Dendritic cell treated with granulocyte-macrophage colony-stimulating factor and Interleukin-4, amounts not matched to agents 40 ng/mL and 50 ng/mL, for 4 days (primary cell): ENCODE measurements around the gene DEPDC1B.
"Not testable (repeated sequence)": the region's sequence is repeated elsewhere in the genome, so short reads cannot be mapped to it uniquely, and the experiment has no call there.

Experiments used
- H3K27ac Mint-ChIP-seq: one replicate; pipeline ENCODE4 v1.8.0; 2022; ENCODE audit warnings: mild to moderate bottlenecking, mixed read lengths
- H3K27me3 Mint-ChIP-seq: one replicate; pipeline ENCODE4 v1.8.0; 2022; ENCODE audit warnings: mild to moderate bottlenecking, mixed read lengths
- H3K36me3 Mint-ChIP-seq: one replicate; pipeline ENCODE4 v1.8.0; 2022; ENCODE audit warnings: low read depth, mixed read lengths
- H3K4me1 Mint-ChIP-seq: one replicate; pipeline ENCODE4 v1.8.0; 2022; ENCODE audit warnings: low read depth, mixed read lengths
- H3K4me3 Mint-ChIP-seq: one replicate; pipeline ENCODE4 v1.8.0; 2022; ENCODE audit warnings: mild to moderate bottlenecking, moderate library complexity, mixed read lengths
- H3K9me3 Mint-ChIP-seq: one replicate; pipeline ENCODE4 v1.8.0; 2022; ENCODE audit warnings: mixed read lengths
- intact Hi-C: fragments of 100-400 bp; cut with micrococcal nuclease; formaldehyde crosslinking; loops from one replicate; pipeline ENCODE4 v1.15.0; 2022

DEPDC1B gene

DNA sequence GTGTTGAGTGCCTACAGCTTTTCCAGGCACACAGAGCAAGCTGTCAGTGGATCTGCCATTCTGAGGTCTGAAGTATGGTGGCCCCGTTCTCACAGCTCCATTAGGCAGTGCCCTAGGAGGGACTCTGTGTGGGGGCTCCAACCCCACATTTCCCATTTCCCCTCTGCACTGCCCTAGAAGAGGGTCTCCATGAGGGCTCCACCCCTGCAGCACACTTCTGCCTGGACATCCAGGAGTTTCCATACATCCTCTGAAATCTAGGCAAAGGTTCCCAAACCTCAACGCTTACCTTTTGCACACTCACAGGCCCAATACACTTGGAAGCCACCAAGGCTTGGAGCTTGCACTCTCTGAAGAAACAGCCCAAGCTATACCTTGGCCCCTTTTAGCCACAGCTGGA lies 131.3 kb downstream of the DEPDC1B start:
- H3K9me3 Mint-ChIP-seq: peaks cover 26% of the 10 kb centered on the region

DNA sequence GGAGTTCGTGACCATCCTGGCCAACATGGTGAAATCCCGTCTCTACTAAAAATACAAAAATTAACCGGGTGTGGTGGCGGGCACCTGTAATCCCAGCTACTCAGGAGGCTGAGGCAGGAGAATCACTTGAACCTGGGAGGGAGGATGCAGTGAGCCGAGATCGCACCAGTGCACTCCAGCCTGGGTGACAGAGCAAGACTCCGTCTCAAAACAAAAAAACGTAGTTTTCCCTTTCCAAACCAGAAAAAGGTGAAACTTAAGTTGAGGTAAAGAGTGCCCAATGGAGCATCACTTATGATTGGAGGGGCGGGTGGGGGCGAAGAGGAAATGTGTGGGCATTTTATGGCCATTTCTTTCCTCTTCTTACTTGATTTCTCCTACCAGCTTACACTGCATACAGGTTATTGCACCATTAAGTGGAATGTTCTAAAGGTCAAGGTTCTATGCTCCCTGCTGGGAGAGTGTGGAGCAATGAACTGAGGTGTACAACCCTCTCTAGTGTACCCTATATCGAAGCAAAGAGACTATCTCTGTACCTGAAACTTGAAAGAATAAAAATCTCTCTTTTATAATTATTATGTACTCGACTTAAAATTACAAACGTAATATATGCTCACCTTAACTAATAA lies 136.2 kb downstream of the DEPDC1B start:
- no peak overlapping the region for H3K27ac Mint-ChIP-seq
- intact Hi-C loops: no loop called here
- no peaks in the 10 kb centered on the region for H3K27me3 Mint-ChIP-seq
- H3K4me3 Mint-ChIP-seq: no peak overlapping the region
- H3K4me1 Mint-ChIP-seq: no peaks in the 10 kb centered on the region
- H3K9me3 Mint-ChIP-seq: peaks cover 19% of the 10 kb centered on the region
- H3K36me3 Mint-ChIP-seq: no peaks in the 10 kb centered on the region

More for the DNA sequence above, 131.3 kb downstream of the DEPDC1B start:
- Mint-ChIP-seq H3K4me1 (no peaks in the 10 kb centered on the region), H3K36me3 (no peaks in the 10 kb centered on the region), H3K27me3 (no peaks in the 10 kb centered on the region), H3K4me3 (no peak overlapping the region), H3K27ac (no peak overlapping the region)
- intact Hi-C loops: no loop called here

DNA sequence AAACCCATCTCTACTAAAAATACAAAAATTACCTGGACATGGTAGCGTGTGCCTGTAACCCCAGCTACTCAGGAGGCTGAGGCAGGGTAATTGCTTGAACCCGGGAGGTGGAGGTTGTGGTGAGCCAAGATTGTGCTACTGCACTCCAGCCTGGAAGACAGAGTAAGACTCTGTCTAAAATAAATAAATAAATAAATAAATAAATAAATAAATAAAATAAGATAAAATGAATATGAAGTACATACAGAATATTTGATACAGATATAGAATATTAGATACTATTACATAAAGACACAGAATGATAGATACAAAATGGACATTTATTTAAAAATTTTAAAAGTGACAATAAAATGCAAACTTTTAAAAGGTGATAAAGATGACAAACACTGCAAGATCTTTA lies 146.7 kb downstream of the DEPDC1B start:
- intact Hi-C loops, H3K4me1 Mint-ChIP-seq, H3K27me3 Mint-ChIP-seq, H3K9me3 Mint-ChIP-seq, H3K27ac Mint-ChIP-seq, H3K36me3 Mint-ChIP-seq, H3K4me3 Mint-ChIP-seq: not testable (repeated sequence)

DNA sequence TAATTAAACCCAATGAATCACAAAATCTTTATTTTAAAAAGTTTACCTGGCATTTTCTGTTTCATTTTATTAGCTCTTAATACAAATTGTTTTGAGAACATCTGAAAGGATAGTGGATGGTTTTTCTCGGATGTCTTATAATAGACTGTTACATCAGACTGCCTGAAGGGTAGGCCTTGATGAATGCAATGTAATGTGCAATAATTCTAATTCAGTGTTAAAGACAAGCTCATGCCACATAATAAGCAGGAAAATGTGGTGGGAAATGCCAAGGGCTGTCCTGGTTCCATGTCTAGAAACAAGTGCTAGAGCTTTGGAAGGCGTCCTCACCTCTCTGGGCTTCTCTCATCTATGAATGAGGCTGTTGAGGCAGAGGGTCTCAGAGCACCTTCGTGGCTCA lies 148.1 kb downstream of the DEPDC1B start:
- no peak overlapping the region for H3K4me3 Mint-ChIP-seq
- no peaks in the 10 kb centered on the region for H3K36me3 Mint-ChIP-seq
- no peaks in the 10 kb centered on the region for H3K27me3 Mint-ChIP-seq
- H3K27ac Mint-ChIP-seq: no peak overlapping the region
- H3K4me1 Mint-ChIP-seq: no peaks in the 10 kb centered on the region
- H3K9me3 Mint-ChIP-seq: peaks cover 7% of the 10 kb centered on the region
- intact Hi-C loops: no loop called here

DNA sequence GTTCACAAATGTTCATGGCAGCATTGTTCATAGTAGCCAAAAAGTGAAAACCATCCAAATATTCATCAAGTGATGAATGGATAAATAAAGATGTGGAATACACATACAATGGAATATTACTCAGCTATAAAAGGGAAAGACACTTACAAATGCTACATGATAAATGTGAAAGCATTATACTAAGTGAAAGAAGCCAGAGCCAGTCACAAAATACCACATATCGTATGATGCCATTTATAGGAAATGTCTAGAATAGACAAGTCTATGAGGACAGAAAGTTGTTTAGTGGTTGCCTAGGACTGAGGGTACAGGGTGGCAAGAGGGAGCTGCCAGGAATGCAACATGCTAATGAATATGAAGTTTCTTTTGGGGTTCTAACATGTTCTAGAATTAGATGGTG lies 148.7 kb downstream of the DEPDC1B start:
- Mint-ChIP-seq H3K27me3 (no peaks in the 10 kb centered on the region), H3K27ac (no peak overlapping the region), H3K9me3 (peaks cover 1% of the 10 kb centered on the region), H3K36me3 (no peaks in the 10 kb centered on the region), H3K4me1 (peaks cover 4% of the 10 kb centered on the region), H3K4me3 (no peak overlapping the region)
- intact Hi-C loops: no loop called here

DNA sequence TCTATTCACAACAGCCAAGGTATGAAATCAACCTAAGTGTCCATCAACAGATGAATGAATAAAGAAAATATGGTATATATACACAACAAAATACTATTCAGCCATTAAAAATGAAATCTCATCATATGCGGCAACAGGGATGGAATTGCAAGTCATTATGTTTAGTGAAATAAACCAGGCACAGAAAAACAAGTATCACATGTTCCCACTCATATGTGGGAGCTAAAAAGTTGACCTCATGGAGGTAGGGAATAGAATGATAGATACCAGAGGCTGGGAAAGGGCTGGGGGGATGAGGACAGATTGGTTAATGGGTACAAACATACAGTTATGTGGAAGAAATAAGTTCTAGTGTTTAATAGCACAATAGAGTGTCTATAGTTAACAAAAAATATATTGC lies 149.7 kb downstream of the DEPDC1B start:
- H3K36me3 Mint-ChIP-seq: no peaks in the 10 kb centered on the region
- no peak overlapping the region for H3K27ac Mint-ChIP-seq
- H3K27me3 Mint-ChIP-seq: peaks cover 1% of the 10 kb centered on the region
- intact Hi-C loops: no loop called here
- peaks cover 6% of the 10 kb centered on the region for H3K4me1 Mint-ChIP-seq
- no peak overlapping the region for H3K4me3 Mint-ChIP-seq
- no peaks in the 10 kb centered on the region for H3K9me3 Mint-ChIP-seq

DNA sequence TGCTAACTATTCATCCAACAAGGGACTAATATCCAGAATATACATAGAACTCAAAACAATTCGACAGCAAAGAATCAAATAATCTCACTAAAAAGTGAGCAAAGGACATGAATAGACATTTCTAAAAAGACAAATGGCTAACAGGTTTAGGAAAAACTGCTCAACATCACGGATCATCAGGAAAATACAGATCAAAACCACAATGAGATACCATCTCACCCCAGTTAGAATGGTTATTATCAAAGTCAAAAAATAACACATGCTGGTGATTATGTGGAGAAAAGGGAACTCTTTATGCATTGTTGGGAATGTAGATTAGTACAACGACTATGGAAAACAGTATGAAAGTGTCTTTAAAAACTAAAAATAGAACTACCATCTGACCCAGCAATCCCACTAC lies 150.1 kb downstream of the DEPDC1B start:
- H3K36me3 Mint-ChIP-seq: no peaks in the 10 kb centered on the region
- intact Hi-C loops: no loop called here
- H3K27me3 Mint-ChIP-seq: peaks cover 3% of the 10 kb centered on the region
- H3K27ac Mint-ChIP-seq: no peak overlapping the region
- H3K4me1 Mint-ChIP-seq: peaks cover 6% of the 10 kb centered on the region
- H3K4me3 Mint-ChIP-seq: no peak overlapping the region
- no peaks in the 10 kb centered on the region for H3K9me3 Mint-ChIP-seq
